ENCODE data around the gene MED12L.

DNA sequence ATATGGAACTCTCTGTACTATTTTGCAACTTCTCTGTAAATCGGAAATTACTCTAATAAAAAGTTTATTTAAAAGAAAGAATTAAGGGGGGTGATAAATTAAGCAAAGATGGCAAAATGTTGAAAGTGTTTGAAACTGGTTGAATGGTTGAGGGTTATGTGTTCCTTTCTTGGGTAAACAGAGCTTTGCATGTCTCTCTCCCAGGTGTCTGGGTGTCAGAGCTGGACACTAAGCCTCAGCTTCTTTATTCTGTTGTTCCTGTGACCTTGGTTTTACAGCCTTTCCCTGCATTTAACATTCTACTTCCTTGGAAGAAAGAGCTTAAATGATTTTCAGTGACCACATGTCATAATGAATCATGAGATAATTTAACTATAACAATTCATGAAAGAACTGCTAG is 110.4 kb downstream of the MED12L start:
- TF ChIP-seq, protein P1, sequence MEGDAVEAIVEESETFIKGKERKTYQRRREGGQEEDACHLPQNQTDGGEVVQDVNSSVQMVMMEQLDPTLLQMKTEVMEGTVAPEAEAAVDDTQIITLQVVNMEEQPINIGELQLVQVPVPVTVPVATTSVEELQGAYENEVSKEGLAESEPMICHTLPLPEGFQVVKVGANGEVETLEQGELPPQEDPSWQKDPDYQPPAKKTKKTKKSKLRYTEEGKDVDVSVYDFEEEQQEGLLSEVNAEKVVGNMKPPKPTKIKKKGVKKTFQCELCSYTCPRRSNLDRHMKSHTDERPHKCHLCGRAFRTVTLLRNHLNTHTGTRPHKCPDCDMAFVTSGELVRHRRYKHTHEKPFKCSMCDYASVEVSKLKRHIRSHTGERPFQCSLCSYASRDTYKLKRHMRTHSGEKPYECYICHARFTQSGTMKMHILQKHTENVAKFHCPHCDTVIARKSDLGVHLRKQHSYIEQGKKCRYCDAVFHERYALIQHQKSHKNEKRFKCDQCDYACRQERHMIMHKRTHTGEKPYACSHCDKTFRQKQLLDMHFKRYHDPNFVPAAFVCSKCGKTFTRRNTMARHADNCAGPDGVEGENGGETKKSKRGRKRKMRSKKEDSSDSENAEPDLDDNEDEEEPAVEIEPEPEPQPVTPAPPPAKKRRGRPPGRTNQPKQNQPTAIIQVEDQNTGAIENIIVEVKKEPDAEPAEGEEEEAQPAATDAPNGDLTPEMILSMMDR (IDR thresholded peaks at IDR 0.05; ENCODE audit: low read depth, low read length), result no peak
- no peak for TF ChIP-seq POLR2A (IDR thresholded peaks at IDR 0.05; ENCODE audit: extremely low read depth, insufficient read length)
- TF ChIP-seq MYC (IDR thresholded peaks at IDR 0.05; ENCODE audit: low read depth, low read length), result no peak

All from NB4 (cell line).